Esophagus muscularis mucosa (tissue), 4 donors: ENCODE data around the gene ZSWIM6. TPM values are rescaled to one million over a fixed set of nuclear protein-coding genes. Genes with fewer than 3 reads are reported as not detected.
"Not testable (repeated sequence)": the region's sequence is repeated elsewhere in the genome, so short reads cannot be mapped to it uniquely, and the experiment has no call there.

Experiments used
- DNase-seq: peaks from one replicate; pipeline ENCODE4 v3.0.0-alpha.2; 2017; ENCODE audit errors: extremely low spot score
- H3K27ac ChIP-seq, 4 donors: fragments of 200-600 bp; sonication (generic); replicated peaks in 1 of 4; 1 replicate in 3 of 4; 2 replicates in 1 of 4; pipeline ENCODE4 v1.5.1; 2016 to 2019; ENCODE audit warnings: mild to moderate bottlenecking in 1 of 4
- H3K27me3 ChIP-seq, 4 donors: fragments of 200-600 bp; sonication (generic); one replicate each; pipeline versions ENCODE4 v1.5.1 to v1.6.0; 2016 to 2019
- H3K36me3 ChIP-seq, 4 donors: fragments of 200-600 bp; sonication (generic); one replicate each; pipeline ENCODE4 v1.5.1; 2016 to 2019
- H3K4me1 ChIP-seq, 4 donors: fragments of 200-600 bp; sonication (generic); one replicate each; pipeline ENCODE4 v1.5.1; 2016 to 2019
- H3K4me3 ChIP-seq, 4 donors: fragments of 200-600 bp; sonication (generic); 1 replicate in 2 of 4; 2 replicates in 2 of 4; pipeline ENCODE4 v1.5.1; 2016 to 2019; ENCODE audit warnings: mild to moderate bottlenecking in 4 of 4, moderate library complexity in 1 of 4
- H3K9me3 ChIP-seq, 4 donors: fragments of 200-600 bp; sonication (generic); 1 replicate in 3 of 4; 2 replicates in 1 of 4; pipeline ENCODE4 v1.5.1; 2016 to 2019
- CTCF ChIP-seq, 3 experiments: fragments of 200-600 bp in 2 of 3; fragments of 450-650 bp in 1 of 3; sonication (generic) in 2 of 3; IDR thresholded peaks; one replicate each; pipeline ENCODE4 v1.5.1; 2017 to 2019; ENCODE audit warnings: antibody characterized with exemption in 3 of 3, mild to moderate bottlenecking in 2 of 3, moderate library complexity in 1 of 3
- EP300 ChIP-seq: sonication (generic); formaldehyde crosslinking; IDR thresholded peaks from one replicate; pipeline ENCODE4 v1.6.1; 2017; ENCODE audit warnings: antibody characterized with exemption
- POLR2A ChIP-seq: fragments of 450-650 bp; IDR thresholded peaks from one replicate; pipeline ENCODE4 v1.6.1; 2017; ENCODE audit warnings: antibody characterized with exemption, moderate library complexity, mild to moderate bottlenecking, low read depth
- POLR2AphosphoS5 ChIP-seq, 2 donors: sonication (generic); formaldehyde crosslinking; IDR thresholded peaks; one replicate each; pipeline ENCODE4 v1.6.1; 2017; ENCODE audit warnings: antibody characterized with exemption in 2 of 2
- WGBS: methylation state at CpG from one replicate; pipeline ENCODE4 v1.1.5; 2018; 5-methylcytosine and 5-hydroxymethylcytosine counted together
- intact Hi-C: fragments of 100-400 bp; cut with DNase I; formaldehyde crosslinking; loops from one replicate; pipeline ENCODE4 v1.15.1; 2023
- total RNA-seq, 4 donors: library from RNA; depleted of rRNA; stranded (reverse); fragments of >200 nt; gene quantifications; one replicate each; pipeline versions ENCODE4 v1.1.0 to v1.2.1, GENCODE V29; 2016

ZSWIM6 gene
- total RNA-seq, 4 donors from 2014 or later = 10.2 to 16.4 (median 12.5) TPM

DNA sequence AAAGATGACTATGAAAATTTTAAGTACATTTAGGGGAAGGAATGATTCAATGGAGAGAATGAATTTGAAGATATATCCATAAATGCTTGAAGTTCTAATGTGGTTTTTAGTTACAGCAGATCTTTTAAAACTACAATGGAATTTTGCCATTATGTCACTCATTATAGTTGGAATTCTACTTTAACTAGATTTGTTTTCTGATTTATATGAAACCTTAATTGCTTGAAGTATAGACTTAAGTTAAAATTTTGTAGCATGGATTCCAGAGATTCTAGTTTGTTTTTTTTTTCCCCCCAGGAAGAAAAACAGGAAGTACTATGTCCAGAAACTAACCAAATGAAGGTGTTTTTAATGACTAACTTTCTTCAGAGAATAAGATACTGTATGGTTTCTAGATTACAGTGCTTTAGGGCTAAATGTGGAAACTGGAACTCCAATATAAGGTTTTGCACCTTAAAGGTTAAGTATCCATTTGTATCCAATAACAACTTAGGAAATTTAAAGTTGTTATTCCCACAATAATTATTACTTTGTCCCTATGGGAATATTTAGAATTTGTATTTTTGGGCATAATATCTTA, 70.3 kb downstream of the ZSWIM6 start:
- Histone ChIP-seq H3K27ac (no peak overlapping the region), H3K27me3 (no peaks in the 10 kb centered on the region), H3K4me3 (no peak overlapping the region), H3K9me3 (no peaks in the 10 kb centered on the region), H3K4me1 (peaks cover 21 to 57% (median 46%) of the 10 kb centered on the region in 4 donors), H3K36me3 (no peaks in the 10 kb centered on the region)
- intact Hi-C loops = no loop called here
- DNase-seq = no peak
- TF ChIP-seq EP300 = no peak
- no peak for TF ChIP-seq POLR2AphosphoS5 (IDR thresholded peaks at IDR 0.05)
- no peak for TF ChIP-seq CTCF (IDR thresholded peaks at IDR 0.05)
- no peak for TF ChIP-seq POLR2A

DNA sequence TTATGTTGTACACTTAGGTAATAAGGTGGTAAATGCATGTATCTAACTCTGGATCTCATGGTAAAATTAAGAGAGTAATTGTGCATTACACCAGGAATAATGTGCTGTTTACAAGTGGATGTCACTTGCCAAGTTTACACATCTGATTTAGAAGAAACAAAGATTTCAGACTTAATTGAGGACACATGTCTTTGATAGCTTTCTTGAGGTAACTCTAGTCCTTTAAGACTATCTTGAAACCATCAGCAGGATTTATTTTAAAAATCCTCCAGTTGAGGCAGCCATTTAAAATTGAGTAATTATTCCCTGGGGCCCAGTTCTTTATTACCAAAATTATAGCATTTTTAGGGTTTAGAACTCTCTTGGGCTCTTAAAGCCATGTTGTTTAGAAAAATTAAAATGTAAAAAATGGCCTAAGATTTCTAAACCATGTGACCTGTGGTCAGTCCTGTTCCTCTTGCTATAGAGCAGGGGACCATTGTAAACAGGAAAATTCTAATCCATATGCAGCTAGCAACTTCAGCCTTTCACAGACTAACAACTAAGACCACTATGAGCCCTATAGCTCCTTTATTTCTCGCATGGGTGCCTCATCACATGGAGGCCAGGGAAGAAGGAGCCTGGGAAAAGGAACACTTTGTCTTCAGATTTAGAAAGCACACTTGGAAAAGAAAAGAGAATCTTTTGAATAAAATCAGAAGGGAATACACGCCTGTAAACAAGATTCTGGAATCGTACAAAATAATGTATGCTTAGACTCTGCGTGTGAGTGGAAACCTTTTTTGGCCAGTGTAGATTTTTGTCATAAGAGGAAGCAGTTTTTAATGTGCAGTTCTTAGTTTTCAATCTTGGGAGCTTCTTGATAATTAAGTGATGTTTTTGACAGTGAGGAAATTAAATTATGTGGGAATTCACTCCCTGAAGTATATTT, 71.2 kb downstream of the ZSWIM6 start:
- Histone ChIP-seq H3K9me3 (no peaks in the 10 kb centered on the region), H3K36me3 (no peaks in the 10 kb centered on the region), H3K27ac (no peak overlapping the region), H3K27me3 (no peaks in the 10 kb centered on the region), H3K4me1 (peaks cover 28 to 63% (median 50%) of the 10 kb centered on the region in 4 donors), H3K4me3 (no peak overlapping the region)
- intact Hi-C loops = no loop called here
- no peak for DNase-seq
- TF ChIP-seq POLR2AphosphoS5 (IDR thresholded peaks at IDR 0.05) (no peak), EP300 (no peak), CTCF (IDR thresholded peaks at IDR 0.05) (no peak), POLR2A (no peak)
- 90% methylated on average over 4 of the region's 4 CpGs for WGBS

DNA sequence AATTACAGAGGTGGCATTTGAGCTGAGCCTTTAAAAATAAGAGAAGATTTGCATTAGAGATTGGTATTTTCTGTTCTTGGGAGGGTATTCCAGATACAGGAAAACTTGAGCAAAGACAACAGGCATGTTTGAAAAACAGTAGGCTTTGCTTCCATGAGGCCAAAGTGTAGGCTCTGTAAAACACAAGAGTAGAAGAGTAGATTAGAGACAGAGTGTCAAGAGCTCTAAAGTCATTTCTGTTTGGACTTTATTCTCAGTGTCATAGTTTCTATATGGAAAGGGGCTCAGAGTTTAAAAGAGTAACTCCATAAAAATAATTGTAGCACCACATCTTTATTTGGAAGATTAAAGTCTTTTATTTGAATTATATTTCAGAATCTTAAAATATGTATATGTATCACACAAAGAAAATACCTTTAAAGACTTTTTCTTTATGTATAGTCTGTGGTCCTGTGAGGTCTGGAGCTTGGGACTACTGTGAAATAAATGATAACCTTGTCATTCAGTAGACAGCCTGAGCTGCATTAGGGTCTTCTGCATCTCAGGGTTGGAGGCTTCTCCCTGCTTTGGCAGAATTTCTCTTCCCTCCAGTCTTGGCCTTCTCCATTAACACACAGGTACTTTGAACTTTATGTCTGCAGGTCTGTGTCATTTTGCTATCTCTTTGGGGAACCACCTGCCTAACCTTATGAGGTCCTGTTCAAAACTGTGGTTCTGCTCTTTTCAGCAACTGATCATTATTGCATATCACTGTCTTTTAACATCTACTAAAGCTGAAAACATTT, 73.6 kb downstream of the ZSWIM6 start:
- intact Hi-C loops = loop anchor here (5.0 kb wide), 2 partner anchors 222 to 243 kb away; partner anchors contain the start of gene SMIM15
- no peak for TF ChIP-seq EP300
- no peak for TF ChIP-seq POLR2A
- TF ChIP-seq CTCF (IDR thresholded peaks at IDR 0.05) = no peak
- TF ChIP-seq POLR2AphosphoS5 (IDR thresholded peaks at IDR 0.05) = no peak
- Histone ChIP-seq H3K9me3 (no peaks in the 10 kb centered on the region), H3K4me3 (no peak overlapping the region), H3K27ac (no peak overlapping the region), H3K36me3 (no peaks in the 10 kb centered on the region), H3K4me1 (peaks cover 40 to 65% (median 54%) of the 10 kb centered on the region in 4 donors), H3K27me3 (no peaks in the 10 kb centered on the region)
- DNase-seq = no peak

- intact Hi-C loops = loop anchor here (5.0 kb wide), 2 partner anchors 221 to 244 kb away; partner anchors contain the start of gene SMIM15
- not testable (repeated sequence) for H3K27ac ChIP-seq
These were observed 74.4 kb downstream of the ZSWIM6 start for GRCh38 chr5:61406497-61406896.

More at GRCh38 chr5:61406497-61406896, 74.4 kb downstream of the ZSWIM6 start:
- H3K27me3 ChIP-seq, H3K4me3 ChIP-seq, DNase-seq, H3K9me3 ChIP-seq, H3K36me3 ChIP-seq: not testable (repeated sequence)
- 93% methylated on average over 4 of the region's 4 CpGs for WGBS
- H3K4me1 ChIP-seq = peaks cover 36 to 59% (median 50%) of the 10 kb centered on the region in 4 donors
